Urinary bladder (tissue), 4 donors: ENCODE results near the gene SP140L. TPM values are rescaled to one million over a fixed set of nuclear protein-coding genes. Genes with fewer than 3 reads are reported as not detected.
A peak's percentile ranks its signal among the peaks of the same experiment; 100 is the strongest.

Experiments
- DNase-seq: peaks from one replicate; pipeline ENCODE4 v3.0.0-alpha.2; 2015; ENCODE audit errors: extremely low spot score
- H3K27ac ChIP-seq: one replicate; pipeline ENCODE4 v1.5.1; 2013; ENCODE audit warnings: low read depth, mild to moderate bottlenecking, moderate library complexity
- H3K36me3 ChIP-seq: one replicate; pipeline ENCODE4 v1.6.1; 2013; ENCODE audit warnings: mild to moderate bottlenecking, moderate library complexity; ENCODE audit not compliant: insufficient read depth
- H3K4me1 ChIP-seq: one replicate; pipeline ENCODE4 v1.6.1; 2013; ENCODE audit warnings: mild to moderate bottlenecking, moderate library complexity; ENCODE audit not compliant: insufficient read depth
- H3K4me3 ChIP-seq: one replicate; pipeline ENCODE4 v1.5.1; 2013; ENCODE audit warnings: low read depth, low read length
- WGBS: extraction: QIAGEN DNeasy Blood & Tissue Kit; methylation state at CpG from one replicate; pipeline ENCODE4 v1.1.7; 2013; 5-methylcytosine and 5-hydroxymethylcytosine counted together
- polyA plus RNA-seq: library from polyadenylated mRNA; stranded (reverse); fragments of 200-250 nt; gene quantifications from one replicate; pipeline ENCODE4 v1.2.3, GENCODE V29; 2013
- total RNA-seq: library from RNA; depleted of rRNA; stranded (reverse); fragments of >200 nt; gene quantifications from one replicate; pipeline ENCODE4 v1.2.3, GENCODE V29; 2014
- donor health status: healthy with polysubstance abuse.
- donor health status: healthy.

Gene SP140L
- total and polyA plus RNA-seq, 2 donors: 10.4 to 16.8 TPM

DNA sequence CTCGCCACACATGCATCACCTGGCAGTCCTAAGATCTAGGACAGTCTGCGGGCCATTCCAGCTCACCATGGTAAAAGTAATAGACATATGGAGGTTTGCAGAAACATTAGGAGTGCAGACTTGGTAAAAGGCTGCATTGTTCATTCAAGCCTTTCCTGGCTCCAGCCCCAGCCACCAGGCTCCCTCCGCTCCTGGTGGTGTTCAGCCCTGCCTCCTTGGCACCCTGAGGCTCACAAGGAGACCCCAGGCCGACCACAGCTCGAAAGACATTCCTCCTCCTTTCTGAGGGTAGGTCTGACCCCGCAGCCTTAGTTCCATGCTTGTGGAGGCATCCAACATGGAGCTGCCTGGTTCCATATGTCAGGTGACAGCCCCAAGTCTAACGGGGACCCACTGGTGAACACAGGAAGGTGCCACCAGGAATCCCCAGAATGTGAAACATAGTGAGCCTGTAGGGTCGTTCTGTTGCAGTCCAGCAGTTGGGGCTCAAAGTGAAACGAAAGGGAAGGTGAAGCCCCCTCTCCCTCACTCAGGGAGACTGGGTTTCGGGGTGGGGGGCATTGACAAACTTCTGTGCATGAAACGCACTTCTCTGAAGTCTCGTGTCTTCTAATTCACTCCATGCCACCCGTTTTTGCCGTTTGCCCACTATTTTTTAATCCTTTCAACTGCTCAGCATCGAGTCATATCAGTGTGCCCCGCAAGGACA, 84.0 kb downstream of the SP140L start:
- Histone ChIP-seq H3K4me1 (no peaks in the 10 kb centered on the region), H3K36me3 (no peaks in the 10 kb centered on the region), H3K27ac (peak overlapping the region; percentile 78), H3K4me3 (peak overlapping the region; percentile 52)
- no peak for DNase-seq
- WGBS: 38% methylated on average over 16 of the region's 16 CpGs

DNA sequence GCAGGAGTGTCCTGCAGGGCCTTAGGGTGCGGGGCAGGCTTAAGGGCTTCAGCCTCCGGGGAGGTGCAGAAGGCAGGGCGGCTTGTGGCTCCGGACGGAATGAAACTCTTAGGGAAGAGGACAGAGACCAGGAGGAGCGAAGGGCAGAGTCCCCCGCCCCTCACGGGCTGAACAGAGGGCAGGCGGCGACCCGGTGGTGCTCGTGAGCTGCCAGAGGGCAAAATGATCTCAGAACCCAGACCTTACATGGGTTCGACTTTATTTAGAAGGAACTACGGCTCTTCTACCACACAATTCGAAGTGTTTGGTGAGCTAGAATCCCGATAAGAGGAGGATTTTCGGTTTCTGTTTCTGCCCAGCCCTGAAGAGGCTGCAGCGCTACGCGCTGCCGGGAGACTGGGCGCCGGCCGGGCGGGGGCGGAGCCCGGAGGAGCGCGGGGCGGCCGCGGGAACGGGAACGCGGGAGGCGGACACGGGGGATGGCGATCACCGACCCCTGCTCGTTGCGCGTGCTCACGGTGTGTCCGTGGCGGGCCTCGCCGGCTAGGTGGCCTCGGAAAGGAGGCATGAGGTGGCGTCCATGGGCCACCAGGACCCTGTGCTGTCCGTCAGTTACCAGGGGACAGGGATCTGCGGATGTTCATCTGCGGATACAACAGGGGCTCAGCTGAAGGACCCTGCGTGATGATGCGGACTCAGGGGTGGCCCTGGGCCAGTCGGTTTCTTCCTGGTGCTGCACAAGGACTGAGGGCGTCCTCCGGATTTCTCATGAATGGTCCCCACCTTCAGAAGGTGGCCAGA, 84.8 kb downstream of the SP140L start:
- no peak for DNase-seq
- no peaks in the 10 kb centered on the region for H3K4me1 ChIP-seq
- no peaks in the 10 kb centered on the region for H3K36me3 ChIP-seq
- peak overlapping the region; percentile 78 for H3K27ac ChIP-seq
- peak overlapping the region; percentile 52 for H3K4me3 ChIP-seq
- 1% methylated on average over 57 of the region's 57 CpGs for WGBS

DNA sequence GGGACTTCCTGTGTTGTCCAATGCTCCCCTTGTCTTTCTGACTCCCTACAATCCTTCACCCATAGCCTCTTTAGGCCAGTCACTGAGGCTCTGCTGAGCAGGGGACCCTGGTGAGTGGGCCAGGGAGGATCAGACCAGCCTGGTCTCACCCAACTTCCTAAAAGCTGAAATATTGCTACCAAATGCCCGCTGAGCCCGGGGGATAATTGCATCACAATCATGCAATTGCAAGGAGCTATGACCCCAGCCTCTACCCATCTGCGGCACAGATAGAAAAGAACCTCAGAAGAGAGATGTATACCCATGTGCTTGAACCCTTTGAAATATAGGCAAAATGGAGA, 85.3 kb downstream of the SP140L start:
- Histone ChIP-seq H3K36me3 (no peaks in the 10 kb centered on the region), H3K4me1 (no peaks in the 10 kb centered on the region), H3K27ac (no peak overlapping the region), H3K4me3 (peak overlapping the region; percentile 52)
- WGBS: 88% methylated on average over 3 of the region's 3 CpGs
- no peak for DNase-seq

DNA sequence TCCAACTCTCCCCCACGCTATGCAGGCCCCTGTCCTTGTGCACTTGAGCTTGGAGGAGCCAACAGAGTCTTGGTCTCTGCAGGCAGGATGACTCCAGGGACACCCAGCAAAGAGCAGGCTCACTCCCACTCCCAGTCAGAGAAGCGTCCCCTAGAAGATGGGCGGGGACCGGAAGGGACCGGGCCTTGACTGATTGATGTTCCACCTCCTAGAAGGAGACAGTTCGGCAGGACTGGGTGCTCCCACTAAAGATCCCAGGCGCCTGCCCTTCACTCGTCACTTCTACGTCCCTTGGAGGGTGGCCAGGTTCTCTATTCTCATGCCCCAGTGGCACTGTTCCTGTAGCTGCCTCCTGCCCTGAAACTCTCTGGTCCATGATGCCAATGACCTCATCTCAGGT, 85.9 kb downstream of the SP140L start:
- WGBS: 94% methylated on average over 9 of the region's 9 CpGs
- Histone ChIP-seq H3K27ac (no peak overlapping the region), H3K4me3 (no peak overlapping the region), H3K4me1 (no peaks in the 10 kb centered on the region), H3K36me3 (no peaks in the 10 kb centered on the region)
- DNase-seq: no peak

GRCh38 chr2:230413479-230413878, 86.5 kb downstream of the SP140L start:
- DNase-seq: no peak
- H3K4me1 ChIP-seq: no peaks in the 10 kb centered on the region
- H3K4me3 ChIP-seq: no peak overlapping the region
- no peak overlapping the region for H3K27ac ChIP-seq
- H3K36me3 ChIP-seq: no peaks in the 10 kb centered on the region
- 98% methylated on average over 3 of the region's 3 CpGs for WGBS

- Histone ChIP-seq H3K4me3 (no peak overlapping the region), H3K4me1 (no peaks in the 10 kb centered on the region), H3K27ac (no peak overlapping the region), H3K36me3 (no peaks in the 10 kb centered on the region)
- 97% methylated on average over 6 of the region's 6 CpGs for WGBS
- no peak for DNase-seq
Measured at GRCh38 chr2:230414302-230414701, 87.3 kb downstream of the SP140L start.

DNA sequence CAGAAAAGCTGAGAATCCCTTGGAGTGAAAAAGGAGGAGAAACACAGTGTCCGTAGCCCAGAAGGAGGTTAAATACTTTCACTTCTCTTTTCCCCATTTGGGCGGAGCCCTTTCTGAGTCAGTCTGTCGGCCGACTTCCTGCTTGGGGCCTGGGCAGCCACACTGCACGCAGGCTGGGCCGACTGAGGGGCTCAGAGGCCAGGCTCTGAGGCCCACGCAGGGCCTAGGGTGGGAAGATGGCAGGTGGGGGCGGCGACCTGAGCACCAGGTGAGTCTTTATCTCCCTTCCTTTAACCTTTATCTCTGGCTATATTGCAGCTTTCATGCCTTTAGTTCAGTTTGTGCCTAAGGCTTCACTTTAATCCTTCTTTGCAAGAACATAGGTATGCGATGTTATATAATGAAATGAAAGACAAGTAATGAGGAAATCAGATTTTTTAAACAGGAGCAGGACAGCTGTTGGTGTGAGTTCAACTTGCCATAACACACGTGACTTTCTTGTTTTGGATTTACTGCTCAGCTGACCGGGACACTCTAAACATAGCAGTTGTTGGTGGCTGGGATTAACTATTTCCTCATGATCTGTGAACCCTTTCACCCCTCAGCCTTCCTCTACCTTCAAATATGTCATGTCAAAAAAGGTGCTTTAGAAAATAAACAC, 89.2 kb downstream of the SP140L start, which contains the start of gene SP100:
TSS of gene SP100 (plus strand) at position 141 of the 661 bp plus-strand sequence. CDS start at position 237, 96 bp downstream.
- 9% methylated on average over 12 of the region's 12 CpGs for WGBS
- Histone ChIP-seq H3K36me3 (no peaks in the 10 kb centered on the region), H3K27ac (peak within 1 kb of the TSS; percentile 97), H3K4me1 (no peaks in the 10 kb centered on the region), H3K4me3 (peak within 1 kb of the TSS; percentile 52)
- DNase-seq: peak; percentile 36

- H3K4me1 ChIP-seq: peaks cover 1% of the 10 kb centered on the region
- no peaks in the 10 kb centered on the region for H3K36me3 ChIP-seq
- no peak overlapping the region for H3K27ac ChIP-seq
- H3K4me3 ChIP-seq: peak overlapping the region; percentile 24
- WGBS: 67% methylated on average over 4 of the region's 4 CpGs
- no peak for DNase-seq
Measured at GRCh38 chr2:230417436-230417835, 90.4 kb downstream of the SP140L start.

GRCh38 chr2:230418341-230419016, 91.5 kb downstream of the SP140L start:
- Histone ChIP-seq H3K4me3 (peak overlapping the region; percentile 26), H3K27ac (no peak overlapping the region), H3K36me3 (no peaks in the 10 kb centered on the region), H3K4me1 (peaks cover 1% of the 10 kb centered on the region)
- DNase-seq: no peak
- WGBS: 58% methylated on average over 9 of the region's 9 CpGs

DNA sequence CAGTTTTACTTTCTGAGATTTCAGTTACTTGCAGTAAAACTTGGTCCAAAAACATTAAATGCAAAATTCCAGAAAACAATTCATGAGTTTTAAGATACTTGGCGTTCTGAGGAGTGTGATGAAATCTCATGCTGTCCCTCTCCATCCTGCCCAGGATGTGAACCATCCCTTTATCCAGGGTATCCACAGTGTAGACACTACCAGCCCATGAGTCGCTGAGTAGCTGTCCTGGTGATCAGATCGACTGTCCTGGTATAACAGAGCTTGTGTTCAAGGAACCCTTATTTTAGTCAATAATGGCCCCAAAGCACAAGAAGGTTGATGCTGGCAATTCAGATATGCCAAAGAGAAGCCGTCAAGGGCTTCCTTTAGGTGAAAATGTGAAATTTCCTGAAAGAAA, 92.2 kb downstream of the SP140L start:
- H3K36me3 ChIP-seq: no peaks in the 10 kb centered on the region
- peaks cover 1% of the 10 kb centered on the region for H3K4me1 ChIP-seq
- H3K27ac ChIP-seq: no peak overlapping the region
- WGBS: 86% methylated on average over 4 of the region's 4 CpGs
- DNase-seq: no peak
- no peak overlapping the region for H3K4me3 ChIP-seq

GRCh38 chr2:230422149-230422548, 95.2 kb downstream of the SP140L start:
- Histone ChIP-seq H3K4me3 (no peak overlapping the region), H3K27ac (no peak overlapping the region), H3K4me1 (peaks cover 1% of the 10 kb centered on the region), H3K36me3 (no peaks in the 10 kb centered on the region)
- DNase-seq: no peak
- 81% methylated on average over 4 of the region's 4 CpGs for WGBS

DNA sequence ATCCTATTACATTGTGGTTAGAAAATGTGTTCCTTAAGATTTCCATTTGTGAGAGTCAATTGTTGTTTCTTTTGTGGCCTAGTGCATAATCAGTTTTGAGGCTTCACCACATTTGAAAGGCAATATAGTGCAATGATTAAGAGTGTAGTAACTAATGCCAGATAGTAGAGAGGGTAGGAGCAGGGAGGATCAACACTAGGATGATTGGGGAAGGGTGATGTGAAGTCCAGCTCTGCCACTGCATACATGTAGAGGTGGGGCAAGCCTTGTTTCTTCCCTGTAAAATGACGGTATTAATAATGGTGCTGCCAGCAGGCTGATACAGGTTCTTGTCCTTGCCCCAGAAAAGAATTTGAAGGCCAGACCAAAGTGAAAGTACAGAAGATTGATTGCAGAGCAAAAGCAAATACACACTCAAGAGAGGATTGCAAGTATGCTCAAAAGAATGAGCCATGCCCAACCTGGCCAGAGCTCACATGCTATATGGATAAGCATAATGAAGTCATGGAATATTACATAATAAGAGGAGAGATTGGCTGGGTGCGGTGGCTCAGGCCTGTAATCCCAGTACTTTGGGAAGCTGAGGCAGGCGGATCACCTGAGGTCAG, 97.0 kb downstream of the SP140L start:
- H3K4me3 ChIP-seq: no peak overlapping the region
- 89% methylated on average over 3 of the region's 3 CpGs for WGBS
- DNase-seq: peak; percentile 28

DNA sequence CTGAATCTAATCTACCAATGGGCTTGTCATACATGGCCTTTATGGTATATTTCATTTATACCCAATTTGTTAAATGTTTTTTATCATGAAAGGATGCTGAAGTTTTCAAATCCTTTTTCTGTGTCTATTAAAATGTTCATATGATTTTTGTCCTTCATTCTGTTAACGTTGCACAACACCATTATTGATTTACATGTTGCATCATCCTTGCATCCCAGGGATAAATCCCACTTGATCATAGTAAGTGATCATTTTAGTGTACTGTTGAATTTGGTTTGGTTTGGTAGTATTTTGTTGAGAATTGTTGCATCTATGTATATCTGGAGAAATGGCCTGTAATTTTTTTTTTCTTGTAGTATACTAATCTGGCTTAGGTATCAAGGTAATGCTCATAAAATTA, 98.4 kb downstream of the SP140L start:
- Histone ChIP-seq H3K27ac (no peak overlapping the region), H3K36me3 (peaks cover 3% of the 10 kb centered on the region), H3K4me3 (no peak overlapping the region), H3K4me1 (peaks cover 1% of the 10 kb centered on the region)
- WGBS: 78% methylated on average over 1 of the region's 1 CpG
- no peak for DNase-seq

More for the DNA sequence above, 97.0 kb downstream of the SP140L start:
- peak overlapping the region; percentile 11 for H3K27ac ChIP-seq
- H3K36me3 ChIP-seq: peaks cover under 1% of the 10 kb centered on the region
- H3K4me1 ChIP-seq: peaks cover 1% of the 10 kb centered on the region
